ENCODE measurements around the gene PRG2. TPM values are rescaled to one million over a fixed set of nuclear protein-coding genes. Genes with fewer than 3 reads are reported as not detected.

Gene PRG2
- total RNA-seq, 6 donors from 2014 or later: 0.30 to 2.6 (median 1.6) TPM; not detected in 2

- H3K36me3 ChIP-seq: no peaks in the 10 kb centered on the region
- H3K9me3 ChIP-seq: no peaks in the 10 kb centered on the region
- no peaks in the 10 kb centered on the region for H3K27me3 ChIP-seq
- H3K4me1 ChIP-seq: no peaks in the 10 kb centered on the region
- ATAC-seq (ENCODE audit: low FRiP score in 2 of 2): no peak
- TF ChIP-seq POLR2A (IDR thresholded peaks at IDR 0.05): no peak
- no peak for TF ChIP-seq CTCF (IDR thresholded peaks at IDR 0.05)
- no peak for TF ChIP-seq EP300 (IDR thresholded peaks at IDR 0.05)
- TF ChIP-seq POLR2AphosphoS5 (IDR thresholded peaks at IDR 0.05): no peak
- no peak overlapping the region for H3K27ac ChIP-seq
- no peak overlapping the region for H3K4me3 ChIP-seq
- no peak for DNase-seq
- WGBS, 2 donors: 83 to 85% methylated on average over 11 of the region's 11 CpGs
These were observed 5.6 kb upstream of the PRG2 start for GRCh38 chr11:57395905-57396623.

- no peak for DNase-seq
- H3K9me3 ChIP-seq: no peaks in the 10 kb centered on the region
- TF ChIP-seq CTCF (IDR thresholded peaks at IDR 0.05) (no peak), POLR2A (IDR thresholded peaks at IDR 0.05) (no peak), POLR2AphosphoS5 (IDR thresholded peaks at IDR 0.05) (no peak), EP300 (IDR thresholded peaks at IDR 0.05) (no peak)
- H3K27me3 ChIP-seq: no peaks in the 10 kb centered on the region
- H3K36me3 ChIP-seq: no peaks in the 10 kb centered on the region
- no peak overlapping the region for H3K27ac ChIP-seq
- 71 to 77% methylated on average over 4 of the region's 4 CpGs for WGBS, 2 donors
- no peak for ATAC-seq (ENCODE audit: low FRiP score in 2 of 2)
- H3K4me1 ChIP-seq: no peaks in the 10 kb centered on the region
- no peak overlapping the region for H3K4me3 ChIP-seq
These were observed 3.9 kb upstream of the PRG2 start for GRCh38 chr11:57394203-57394965.

- no peaks in the 10 kb centered on the region for H3K4me1 ChIP-seq
- no peaks in the 10 kb centered on the region for H3K9me3 ChIP-seq
- H3K27me3 ChIP-seq: no peaks in the 10 kb centered on the region
- H3K36me3 ChIP-seq: no peaks in the 10 kb centered on the region
- WGBS, 2 donors: 88 to 89% methylated on average over 4 of the region's 4 CpGs
- no peak overlapping the region for H3K27ac ChIP-seq
- DNase-seq (no peak), ATAC-seq (ENCODE audit: low FRiP score in 2 of 2) (no peak)
- no peak overlapping the region for H3K4me3 ChIP-seq
- TF ChIP-seq EP300 (IDR thresholded peaks at IDR 0.05) (no peak), CTCF (IDR thresholded peaks at IDR 0.05) (no peak), POLR2A (IDR thresholded peaks at IDR 0.05) (no peak), POLR2AphosphoS5 (IDR thresholded peaks at IDR 0.05) (no peak)
These were observed 2.3 kb upstream of the PRG2 start for GRCh38 chr11:57392763-57393105.

- Histone ChIP-seq H3K4me1 (no peaks in the 10 kb centered on the region), H3K36me3 (no peaks in the 10 kb centered on the region), H3K27ac (no peak overlapping the region), H3K9me3 (no peaks in the 10 kb centered on the region), H3K4me3 (no peak overlapping the region), H3K27me3 (no peaks in the 10 kb centered on the region)
- WGBS, 2 donors: 84 to 88% methylated on average over 8 of the region's 8 CpGs
- TF ChIP-seq EP300 (IDR thresholded peaks at IDR 0.05) (no peak), POLR2AphosphoS5 (IDR thresholded peaks at IDR 0.05) (no peak), CTCF (IDR thresholded peaks at IDR 0.05) (no peak), POLR2A (IDR thresholded peaks at IDR 0.05) (no peak)
- DNase-seq (no peak), ATAC-seq (ENCODE audit: low FRiP score in 2 of 2) (no peak)
These were observed 1.8 kb upstream of the PRG2 start for GRCh38 chr11:57392066-57392762.

Measured in upper lobe of left lung (tissue), 6 donors.